SU-DHL-6 (cell line): ENCODE data around the gene LEFTY1.

Experiments
- H2AFZ ChIP-seq: fragments of 200-600 bp; sonication (generic); 2 replicates; pipeline ENCODE4 v1.6.1; 2014; ENCODE audit warnings: low read depth, mild to moderate bottlenecking, moderate library complexity, mixed read lengths, antibody characterized with exemption, low read length; ENCODE audit not compliant: severe bottlenecking
- H3F3A ChIP-seq: fragments of 200-600 bp; shearing (Covaris generic); 2 replicates; pipeline ENCODE4 v1.6.0; 2016; ENCODE audit warnings: antibody characterized with exemption, mild to moderate bottlenecking; ENCODE audit not compliant: insufficient read depth
- H3K27ac ChIP-seq: fragments of 200-600 bp; sonication (generic); 2 replicates; pipeline ENCODE4 v1.5.1; 2016; ENCODE audit warnings: low read depth, mild to moderate bottlenecking, low read length, moderate library complexity, mixed read lengths
- H3K27me3 ChIP-seq: fragments of 200-600 bp; sonication (generic), shearing (Covaris generic); 2 replicates; pipeline ENCODE4 v1.6.0; 2014; ENCODE audit warnings: mild to moderate bottlenecking, low read length
- H3K36me3 ChIP-seq: fragments of 200-600 bp; sonication (generic); 2 replicates; pipeline ENCODE4 v1.6.1; 2014; ENCODE audit warnings: mild to moderate bottlenecking, low read length, mixed read lengths
- H3K4me2 ChIP-seq: fragments of 300-600, 200-600 bp; shearing (Covaris generic), sonication (generic); 2 replicates; pipeline ENCODE4 v1.6.0; 2014; ENCODE audit warnings: low read length, low read depth, mild to moderate bottlenecking; ENCODE audit not compliant: poor library complexity, severe bottlenecking
- H3K4me3 ChIP-seq: fragments of 200-600 bp; sonication (generic); 2 replicates; pipeline ENCODE4 v1.5.1; 2014; ENCODE audit warnings: antibody characterized with exemption, low read length, mild to moderate bottlenecking, mixed read lengths; ENCODE audit not compliant: insufficient read depth, poor library complexity, severe bottlenecking
- H3K79me2 ChIP-seq: fragments of 200-600 bp; sonication (generic); 2 replicates; pipeline ENCODE4 v1.6.1; 2014; ENCODE audit warnings: mild to moderate bottlenecking, low read length, moderate library complexity; ENCODE audit not compliant: insufficient read depth
- H3K9ac ChIP-seq: fragments of 200-600 bp; sonication (generic); 2 replicates; pipeline ENCODE4 v1.7.0; 2014; ENCODE audit warnings: mild to moderate bottlenecking, low read length
- H3K9me2 ChIP-seq: fragments of 200-600 bp; sonication (generic); replicated peaks from 2 replicates; pipeline ENCODE4 v1.6.1; 2014; ENCODE audit warnings: low read length; ENCODE audit not compliant: insufficient read depth
- H3K9me3 ChIP-seq: fragments of 200-600 bp; sonication (generic); 2 replicates; pipeline ENCODE4 v1.6.1; 2014; ENCODE audit warnings: low read length, mixed read lengths; ENCODE audit not compliant: insufficient read depth
- H4K20me1 ChIP-seq: fragments of 200-600 bp; sonication (generic); 2 replicates; pipeline ENCODE4 v1.6.1; 2014; ENCODE audit warnings: low read depth, mild to moderate bottlenecking, antibody characterized with exemption, low read length, moderate library complexity, mixed read lengths
- EZH2phosphoT487 ChIP-seq: fragments of 200-600 bp; sonication (generic), shearing (Covaris generic); conservative IDR thresholded peaks from 2 replicates; pipeline ENCODE4 v1.6.1; 2018; ENCODE audit warnings: mild to moderate bottlenecking, antibody characterized with exemption, low read length, moderate library complexity, mixed read lengths
- TF ChIP-seq, protein P1 (sequence below): fragments of 200-600 bp; sonication (generic); IDR thresholded peaks from one replicate; pipeline ENCODE4 v1.5.1; 2017; ENCODE audit warnings: antibody characterized with exemption, mild to moderate bottlenecking, low read length, moderate library complexity; ENCODE audit not compliant: insufficient read depth, poor library complexity, severe bottlenecking

The LEFTY1 gene

DNA sequence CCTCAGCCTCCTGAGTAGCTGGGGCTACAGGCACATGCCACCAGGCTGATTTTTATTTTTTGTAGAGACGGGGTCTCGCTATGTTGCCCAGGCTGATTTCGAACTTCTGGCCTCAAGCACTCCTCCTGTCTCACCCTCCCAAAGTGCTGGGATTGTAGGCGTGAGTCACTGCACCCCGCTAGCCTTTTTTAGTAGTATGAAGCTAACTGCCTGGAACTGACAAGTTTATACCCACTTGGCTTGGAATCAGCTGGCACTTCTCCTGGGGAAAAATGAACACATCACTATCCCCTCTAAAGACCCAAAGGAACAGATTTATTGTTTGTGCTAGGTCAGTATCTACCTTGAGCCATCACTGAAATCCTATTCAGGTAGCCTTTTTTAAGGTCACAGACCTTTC, 25.8 kb downstream of the LEFTY1 start:
- H3K4me2 ChIP-seq: no peak overlapping the region
- H3K27ac ChIP-seq: no peak overlapping the region
- no peaks in the 10 kb centered on the region for H3F3A ChIP-seq
- H3K9me2 ChIP-seq: no peaks in the 10 kb centered on the region
- no peaks in the 10 kb centered on the region for H3K9me3 ChIP-seq
- no peaks in the 10 kb centered on the region for H4K20me1 ChIP-seq
- TF ChIP-seq, protein P1, sequence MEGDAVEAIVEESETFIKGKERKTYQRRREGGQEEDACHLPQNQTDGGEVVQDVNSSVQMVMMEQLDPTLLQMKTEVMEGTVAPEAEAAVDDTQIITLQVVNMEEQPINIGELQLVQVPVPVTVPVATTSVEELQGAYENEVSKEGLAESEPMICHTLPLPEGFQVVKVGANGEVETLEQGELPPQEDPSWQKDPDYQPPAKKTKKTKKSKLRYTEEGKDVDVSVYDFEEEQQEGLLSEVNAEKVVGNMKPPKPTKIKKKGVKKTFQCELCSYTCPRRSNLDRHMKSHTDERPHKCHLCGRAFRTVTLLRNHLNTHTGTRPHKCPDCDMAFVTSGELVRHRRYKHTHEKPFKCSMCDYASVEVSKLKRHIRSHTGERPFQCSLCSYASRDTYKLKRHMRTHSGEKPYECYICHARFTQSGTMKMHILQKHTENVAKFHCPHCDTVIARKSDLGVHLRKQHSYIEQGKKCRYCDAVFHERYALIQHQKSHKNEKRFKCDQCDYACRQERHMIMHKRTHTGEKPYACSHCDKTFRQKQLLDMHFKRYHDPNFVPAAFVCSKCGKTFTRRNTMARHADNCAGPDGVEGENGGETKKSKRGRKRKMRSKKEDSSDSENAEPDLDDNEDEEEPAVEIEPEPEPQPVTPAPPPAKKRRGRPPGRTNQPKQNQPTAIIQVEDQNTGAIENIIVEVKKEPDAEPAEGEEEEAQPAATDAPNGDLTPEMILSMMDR: no peak
- no peak for TF ChIP-seq EZH2phosphoT487
- H2AFZ ChIP-seq: no peak overlapping the region
- H3K27me3 ChIP-seq: no peaks in the 10 kb centered on the region
- no peak overlapping the region for H3K9ac ChIP-seq
- H3K4me3 ChIP-seq: no peak overlapping the region
- no peaks in the 10 kb centered on the region for H3K79me2 ChIP-seq
- H3K36me3 ChIP-seq: no peaks in the 10 kb centered on the region

DNA sequence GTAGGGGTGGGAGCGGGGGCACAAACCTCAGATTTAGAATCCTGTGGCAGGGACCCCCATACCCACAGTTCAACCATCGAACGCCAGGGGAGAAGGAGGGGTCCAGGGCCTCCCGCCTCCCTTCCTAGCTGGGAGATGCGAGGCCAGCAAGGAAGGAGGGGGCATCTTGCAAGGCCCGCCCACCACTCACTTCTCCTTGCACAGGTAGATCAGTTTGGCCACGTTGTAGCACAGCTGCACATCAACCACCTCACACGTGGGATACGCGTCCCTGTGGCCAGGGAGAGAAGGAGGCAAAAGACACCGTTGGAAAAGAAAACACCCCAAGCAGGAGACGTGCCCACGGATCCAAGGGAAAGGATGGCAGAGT, 26.4 kb downstream of the LEFTY1 start:
- no peak overlapping the region for H3K9ac ChIP-seq
- H3K9me3 ChIP-seq: no peaks in the 10 kb centered on the region
- no peaks in the 10 kb centered on the region for H3F3A ChIP-seq
- no peaks in the 10 kb centered on the region for H3K36me3 ChIP-seq
- H3K4me3 ChIP-seq: no peak overlapping the region
- no peaks in the 10 kb centered on the region for H3K9me2 ChIP-seq
- H3K4me2 ChIP-seq: no peak overlapping the region
- TF ChIP-seq EZH2phosphoT487: no peak
- TF ChIP-seq, protein P1: no peak
- H2AFZ ChIP-seq: no peak overlapping the region
- no peaks in the 10 kb centered on the region for H4K20me1 ChIP-seq
- H3K79me2 ChIP-seq: no peaks in the 10 kb centered on the region
- H3K27ac ChIP-seq: no peak overlapping the region
- no peaks in the 10 kb centered on the region for H3K27me3 ChIP-seq

DNA sequence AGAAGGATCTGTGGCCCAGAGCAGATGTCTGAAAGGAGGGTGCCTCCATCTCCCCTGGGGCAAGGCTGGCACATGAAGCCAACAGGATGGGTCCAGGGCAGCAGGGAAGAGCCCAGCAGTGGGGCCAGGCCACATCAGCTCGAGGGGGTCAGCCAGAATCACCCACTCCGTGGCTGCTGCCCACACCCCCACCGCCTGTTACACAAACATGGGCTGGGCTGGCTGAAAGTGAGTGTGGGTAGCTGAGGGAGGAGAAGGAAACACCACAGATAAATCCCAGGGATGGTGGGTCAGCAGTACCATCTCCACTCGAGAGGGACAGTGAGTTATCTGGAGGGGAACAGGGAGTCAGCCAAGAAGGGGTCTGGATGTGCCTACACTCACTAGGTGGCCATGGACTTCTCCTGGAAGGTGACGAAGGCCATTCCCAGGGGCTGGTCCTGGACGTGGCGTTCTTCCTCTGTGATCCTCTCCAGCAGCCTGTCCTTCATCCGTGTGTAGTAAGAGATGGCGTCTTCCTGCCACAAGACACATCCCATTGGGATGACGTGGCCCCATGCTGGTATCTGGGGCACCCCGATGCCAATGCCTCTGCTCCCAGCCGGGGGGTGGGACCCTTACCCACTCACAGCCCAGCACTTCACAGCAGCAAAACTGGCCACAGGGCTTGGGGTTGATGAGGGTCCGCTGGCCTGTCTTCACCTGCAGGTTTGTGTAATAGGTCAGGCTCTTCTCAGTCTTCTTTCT, 26.9 kb downstream of the LEFTY1 start:
- H3K27me3 ChIP-seq: no peaks in the 10 kb centered on the region
- H3K79me2 ChIP-seq: no peaks in the 10 kb centered on the region
- TF ChIP-seq EZH2phosphoT487: no peak
- TF ChIP-seq, protein P1: no peak

More for the DNA sequence above, 26.9 kb downstream of the LEFTY1 start:
- Histone ChIP-seq H3K9me3 (no peaks in the 10 kb centered on the region), H3F3A (no peaks in the 10 kb centered on the region), H4K20me1 (no peaks in the 10 kb centered on the region), H3K4me3 (no peak overlapping the region), H3K4me2 (no peak overlapping the region), H3K36me3 (no peaks in the 10 kb centered on the region), H3K9me2 (no peaks in the 10 kb centered on the region), H3K9ac (no peak overlapping the region), H2AFZ (no peak overlapping the region), H3K27ac (no peak overlapping the region)
